GM23338 (cell line): ENCODE data around the gene CDHR2.

ENCODE experiments used
- CREB1 ChIP-seq: fragments of 250-450 bp; sonication (Bioruptor Pico); IDR thresholded peaks from 2 replicates; pipeline ENCODE4 v1.5.0; 2020; ENCODE audit warnings: low read depth, mild to moderate bottlenecking, moderate library complexity
- EZH2 ChIP-seq: fragments of 200-600 bp; sonication (generic); IDR thresholded peaks from one replicate; pipeline ENCODE4 v1.8.0; 2017; ENCODE audit warnings: antibody characterized with exemption, mild to moderate bottlenecking, low read depth; ENCODE audit not compliant: unreplicated experiment
- EZH2phosphoT487 ChIP-seq: fragments of 200-600 bp; sonication (generic); IDR thresholded peaks from one replicate; pipeline ENCODE4 v1.8.1; 2018; ENCODE audit warnings: antibody characterized with exemption; ENCODE audit not compliant: unreplicated experiment
- POLR2AphosphoS5 ChIP-seq: IDR thresholded peaks from 2 replicates; pipeline ENCODE4 v1.6.1; 2016; ENCODE audit warnings: antibody characterized with exemption, low read depth
- ZNF114 ChIP-seq: fragments of 250-450 bp; sonication (Bioruptor Pico); IDR thresholded peaks from 2 replicates; pipeline ENCODE4 v1.5.0; 2020; ENCODE audit warnings: mild to moderate bottlenecking, moderate library complexity
- TF ChIP-seq, protein P1 (sequence below): IDR thresholded peaks from 2 replicates; pipeline ENCODE4 v1.6.1; 2016; ENCODE audit warnings: antibody characterized with exemption
- TF ChIP-seq, protein P2 (sequence below): IDR thresholded peaks from one replicate; pipeline ENCODE4 v1.6.1; 2018; ENCODE audit warnings: antibody characterized with exemption; ENCODE audit not compliant: unreplicated experiment
- TF ChIP-seq, protein P3 (sequence below), 2 experiments: fragments of 200-600 bp in 1 of 2; sonication (generic) in 1 of 2; conservative IDR thresholded peaks; 2 replicates each; pipeline versions ENCODE4 v1.5.1 to v1.6.1; 2016 to 2017; ENCODE audit warnings: antibody characterized with exemption in 2 of 2, low read depth in 2 of 2, mild to moderate bottlenecking in 2 of 2, moderate library complexity in 1 of 2

DNA sequence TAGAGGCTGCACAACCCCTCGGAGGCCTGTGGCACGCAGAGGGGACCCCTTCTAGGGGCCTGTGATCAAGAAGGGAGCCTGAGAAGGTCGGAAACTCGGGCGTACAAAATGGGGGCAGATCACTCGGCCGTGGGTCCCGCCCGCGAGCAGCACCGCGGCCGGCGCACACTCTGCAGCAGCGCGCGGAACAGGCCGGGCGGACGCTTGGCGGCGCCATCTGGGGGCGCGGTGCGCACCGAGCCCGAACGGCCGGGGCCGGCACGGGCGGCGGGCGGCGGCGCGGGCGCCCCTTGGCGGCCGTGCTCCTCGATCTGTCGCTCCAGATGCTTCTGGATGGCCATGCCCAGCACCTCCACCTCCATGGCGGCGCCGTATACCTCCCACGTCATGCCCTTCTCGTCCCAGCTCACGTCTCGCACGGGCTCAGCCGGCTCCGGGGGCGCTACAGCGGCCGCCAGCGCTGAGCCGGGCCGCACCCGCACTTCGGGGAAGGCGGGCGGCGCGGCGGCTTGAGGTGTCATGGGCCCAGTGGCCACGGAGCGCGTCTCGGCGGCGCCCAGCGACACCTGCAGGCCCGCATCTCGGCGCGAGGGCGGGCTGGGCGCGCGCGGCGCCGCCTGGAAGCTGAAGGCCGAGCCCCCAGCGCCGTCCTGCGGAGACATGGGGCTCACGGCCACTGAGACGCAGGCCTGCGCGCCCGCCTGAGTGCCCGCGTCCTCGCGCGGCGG is 47.7 kb downstream of the CDHR2 start:
- TF ChIP-seq, protein P1, sequence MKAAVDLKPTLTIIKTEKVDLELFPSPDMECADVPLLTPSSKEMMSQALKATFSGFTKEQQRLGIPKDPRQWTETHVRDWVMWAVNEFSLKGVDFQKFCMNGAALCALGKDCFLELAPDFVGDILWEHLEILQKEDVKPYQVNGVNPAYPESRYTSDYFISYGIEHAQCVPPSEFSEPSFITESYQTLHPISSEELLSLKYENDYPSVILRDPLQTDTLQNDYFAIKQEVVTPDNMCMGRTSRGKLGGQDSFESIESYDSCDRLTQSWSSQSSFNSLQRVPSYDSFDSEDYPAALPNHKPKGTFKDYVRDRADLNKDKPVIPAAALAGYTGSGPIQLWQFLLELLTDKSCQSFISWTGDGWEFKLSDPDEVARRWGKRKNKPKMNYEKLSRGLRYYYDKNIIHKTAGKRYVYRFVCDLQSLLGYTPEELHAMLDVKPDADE = no peak
- TF ChIP-seq, protein P2, sequence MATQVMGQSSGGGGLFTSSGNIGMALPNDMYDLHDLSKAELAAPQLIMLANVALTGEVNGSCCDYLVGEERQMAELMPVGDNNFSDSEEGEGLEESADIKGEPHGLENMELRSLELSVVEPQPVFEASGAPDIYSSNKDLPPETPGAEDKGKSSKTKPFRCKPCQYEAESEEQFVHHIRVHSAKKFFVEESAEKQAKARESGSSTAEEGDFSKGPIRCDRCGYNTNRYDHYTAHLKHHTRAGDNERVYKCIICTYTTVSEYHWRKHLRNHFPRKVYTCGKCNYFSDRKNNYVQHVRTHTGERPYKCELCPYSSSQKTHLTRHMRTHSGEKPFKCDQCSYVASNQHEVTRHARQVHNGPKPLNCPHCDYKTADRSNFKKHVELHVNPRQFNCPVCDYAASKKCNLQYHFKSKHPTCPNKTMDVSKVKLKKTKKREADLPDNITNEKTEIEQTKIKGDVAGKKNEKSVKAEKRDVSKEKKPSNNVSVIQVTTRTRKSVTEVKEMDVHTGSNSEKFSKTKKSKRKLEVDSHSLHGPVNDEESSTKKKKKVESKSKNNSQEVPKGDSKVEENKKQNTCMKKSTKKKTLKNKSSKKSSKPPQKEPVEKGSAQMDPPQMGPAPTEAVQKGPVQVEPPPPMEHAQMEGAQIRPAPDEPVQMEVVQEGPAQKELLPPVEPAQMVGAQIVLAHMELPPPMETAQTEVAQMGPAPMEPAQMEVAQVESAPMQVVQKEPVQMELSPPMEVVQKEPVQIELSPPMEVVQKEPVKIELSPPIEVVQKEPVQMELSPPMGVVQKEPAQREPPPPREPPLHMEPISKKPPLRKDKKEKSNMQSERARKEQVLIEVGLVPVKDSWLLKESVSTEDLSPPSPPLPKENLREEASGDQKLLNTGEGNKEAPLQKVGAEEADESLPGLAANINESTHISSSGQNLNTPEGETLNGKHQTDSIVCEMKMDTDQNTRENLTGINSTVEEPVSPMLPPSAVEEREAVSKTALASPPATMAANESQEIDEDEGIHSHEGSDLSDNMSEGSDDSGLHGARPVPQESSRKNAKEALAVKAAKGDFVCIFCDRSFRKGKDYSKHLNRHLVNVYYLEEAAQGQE = no peak
- TF ChIP-seq, protein P3, sequence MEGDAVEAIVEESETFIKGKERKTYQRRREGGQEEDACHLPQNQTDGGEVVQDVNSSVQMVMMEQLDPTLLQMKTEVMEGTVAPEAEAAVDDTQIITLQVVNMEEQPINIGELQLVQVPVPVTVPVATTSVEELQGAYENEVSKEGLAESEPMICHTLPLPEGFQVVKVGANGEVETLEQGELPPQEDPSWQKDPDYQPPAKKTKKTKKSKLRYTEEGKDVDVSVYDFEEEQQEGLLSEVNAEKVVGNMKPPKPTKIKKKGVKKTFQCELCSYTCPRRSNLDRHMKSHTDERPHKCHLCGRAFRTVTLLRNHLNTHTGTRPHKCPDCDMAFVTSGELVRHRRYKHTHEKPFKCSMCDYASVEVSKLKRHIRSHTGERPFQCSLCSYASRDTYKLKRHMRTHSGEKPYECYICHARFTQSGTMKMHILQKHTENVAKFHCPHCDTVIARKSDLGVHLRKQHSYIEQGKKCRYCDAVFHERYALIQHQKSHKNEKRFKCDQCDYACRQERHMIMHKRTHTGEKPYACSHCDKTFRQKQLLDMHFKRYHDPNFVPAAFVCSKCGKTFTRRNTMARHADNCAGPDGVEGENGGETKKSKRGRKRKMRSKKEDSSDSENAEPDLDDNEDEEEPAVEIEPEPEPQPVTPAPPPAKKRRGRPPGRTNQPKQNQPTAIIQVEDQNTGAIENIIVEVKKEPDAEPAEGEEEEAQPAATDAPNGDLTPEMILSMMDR (conservative IDR thresholded peaks at IDR 0.05; ENCODE audit: low read depth in 2 of 2) = peak in 1 of 2 experiments; percentile 62; a peak in 2 of 4 replicates
- TF ChIP-seq POLR2AphosphoS5 (no peak; the same call in 1 of the 2 replicates), EZH2 (no peak), EZH2phosphoT487 (no peak), ZNF114 (no peak), CREB1 (CRISPR knock-in tag) (peak; percentile 55; the same call in 1 of the 2 replicates)
